Measurements from ENCODE around the gene FOXN1. TPM values are rescaled to one million over a fixed set of nuclear protein-coding genes. Genes with fewer than 3 reads are reported as not detected.
"Not testable (repeated sequence)": the region's sequence is repeated elsewhere in the genome, so short reads cannot be mapped to it uniquely, and the experiment has no call there.

Gene FOXN1, protein sequence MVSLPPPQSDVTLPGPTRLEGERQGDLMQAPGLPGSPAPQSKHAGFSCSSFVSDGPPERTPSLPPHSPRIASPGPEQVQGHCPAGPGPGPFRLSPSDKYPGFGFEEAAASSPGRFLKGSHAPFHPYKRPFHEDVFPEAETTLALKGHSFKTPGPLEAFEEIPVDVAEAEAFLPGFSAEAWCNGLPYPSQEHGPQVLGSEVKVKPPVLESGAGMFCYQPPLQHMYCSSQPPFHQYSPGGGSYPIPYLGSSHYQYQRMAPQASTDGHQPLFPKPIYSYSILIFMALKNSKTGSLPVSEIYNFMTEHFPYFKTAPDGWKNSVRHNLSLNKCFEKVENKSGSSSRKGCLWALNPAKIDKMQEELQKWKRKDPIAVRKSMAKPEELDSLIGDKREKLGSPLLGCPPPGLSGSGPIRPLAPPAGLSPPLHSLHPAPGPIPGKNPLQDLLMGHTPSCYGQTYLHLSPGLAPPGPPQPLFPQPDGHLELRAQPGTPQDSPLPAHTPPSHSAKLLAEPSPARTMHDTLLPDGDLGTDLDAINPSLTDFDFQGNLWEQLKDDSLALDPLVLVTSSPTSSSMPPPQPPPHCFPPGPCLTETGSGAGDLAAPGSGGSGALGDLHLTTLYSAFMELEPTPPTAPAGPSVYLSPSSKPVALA
- not detected for total RNA-seq
- total RNA-seq (2013), result not detected
- 0 to 0.08 (median 0) reads per million in 29 experiments for total RNA-seq

DNA sequence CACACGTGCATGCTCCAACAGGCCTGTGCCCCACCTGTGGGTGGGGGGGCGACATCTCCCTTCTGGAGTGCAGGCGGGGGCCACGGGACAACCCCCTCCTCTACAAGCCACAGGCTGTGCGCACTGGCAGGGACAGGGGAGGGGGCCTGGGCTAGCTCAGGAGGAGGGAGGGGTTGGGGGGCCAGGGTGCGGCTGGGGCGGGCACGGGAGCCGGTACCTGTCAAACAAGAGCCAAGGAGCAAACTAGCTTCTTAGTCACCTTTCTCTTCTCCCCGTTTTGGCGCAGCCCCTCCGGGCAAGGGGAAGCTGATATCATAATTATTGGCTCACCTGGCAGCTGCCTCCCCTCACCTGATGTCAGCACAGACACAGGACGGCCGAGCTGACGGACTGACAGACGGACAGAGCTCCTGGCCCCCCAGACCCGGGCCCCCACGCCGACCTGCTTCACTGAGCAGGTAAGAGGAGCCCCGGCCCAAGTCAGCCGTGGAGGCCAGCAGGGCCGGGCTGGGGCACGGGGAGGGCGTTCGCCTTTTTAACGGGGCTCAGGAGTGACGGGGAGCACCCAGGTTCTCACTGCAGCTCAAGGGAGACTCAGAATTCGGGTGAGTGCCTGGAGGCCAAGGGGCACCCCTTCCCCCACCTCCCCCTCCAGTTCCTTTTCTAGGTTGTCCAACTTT, at the start of gene FOXN1:
Gene FOXN1 (plus strand): TSS at position 363 of the 680 bp plus-strand sequence. CDS start 17,622 bp downstream, outside the sequence.
- H3K4me1 ChIP-seq (ENCODE audit: control insufficient read depth in 1 of 2, extremely low read depth in 1 of 2, insufficient read depth in 2 of 2, low read length in 2 of 2), result no peaks in the 10 kb centered on the region
- H3K4me3 Mint-ChIP-seq, result no peak within 1 kb of the TSS
- no peaks in the 10 kb centered on the region for H3K9me3 ChIP-seq
- H3K9me3 Mint-ChIP-seq, result no peaks in the 10 kb centered on the region
- H3K27me3 ChIP-seq (replicated peaks in 1 of 2; ENCODE audit: control insufficient read depth in 2 of 2, extremely low read depth in 1 of 2, insufficient read depth in 2 of 2, low read length in 1 of 2), result peaks cover 2 to 58% of the 10 kb centered on the region in 2 experiments
- ChIA-PET CTCF (interaction anchor here in 1 of 2 donors (0.5 kb wide), 1 partner anchor 17 kb away, joined by 3 read pairs; no protein-coding TSS in a partner anchor), POLR2A (no interaction called here)
- no peak within 1 kb of the TSS for H3K4me3 ChIP-seq (ENCODE audit: control insufficient read depth in 1 of 2, extremely low read depth in 1 of 2, low read length in 1 of 2)
- DNase-seq (no peak), ATAC-seq (replicated peaks in 1 of 4) (no peak)
- H3K36me3 ChIP-seq (ENCODE audit: control insufficient read depth in 2 of 2, extremely low read depth in 1 of 2, insufficient read depth in 1 of 2, low read length in 1 of 2), result no peaks in the 10 kb centered on the region
- H3K27me3 Mint-ChIP-seq, result peaks cover 27 to 41% of the 10 kb centered on the region in 2 donors
- no peak within 1 kb of the TSS for H3K27ac Mint-ChIP-seq
- no peaks in the 10 kb centered on the region for H3K4me1 Mint-ChIP-seq
- no peaks in the 10 kb centered on the region for H3K36me3 Mint-ChIP-seq
- 78% methylated on average over 16 of the region's 28 CpGs for WGBS (ENCODE audit: insufficient coverage)
- H3K27ac ChIP-seq (ENCODE audit: low read length), result no peak within 1 kb of the TSS

DNA sequence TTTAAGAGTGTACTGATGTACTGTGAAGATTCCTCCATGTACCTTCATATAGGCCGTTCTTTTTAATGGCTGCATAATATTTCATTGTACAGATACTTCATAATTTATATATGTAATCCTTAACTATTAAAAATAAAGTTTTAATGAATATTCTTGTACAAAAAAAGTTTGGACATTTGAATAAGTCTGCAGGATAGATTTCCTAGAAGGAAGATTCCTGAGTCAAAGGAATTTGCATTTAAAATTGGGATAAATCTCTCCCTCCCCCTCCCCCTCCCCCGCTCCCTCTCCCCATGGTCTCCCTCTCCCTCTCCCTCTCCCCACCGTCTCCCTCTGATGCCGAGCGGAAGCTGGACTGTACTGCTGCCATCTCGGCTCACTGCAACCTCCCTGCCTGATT, 48.3 kb upstream of the FOXN1 start:
- no peak for DNase-seq
- H3K9me3 Mint-ChIP-seq, result no peaks in the 10 kb centered on the region
- H3K27ac Mint-ChIP-seq, result no peak overlapping the region
- no peaks in the 10 kb centered on the region for H3K4me1 ChIP-seq (ENCODE audit: control insufficient read depth in 1 of 2, extremely low read depth in 1 of 2, insufficient read depth in 2 of 2, low read length in 2 of 2)
- H3K4me3 Mint-ChIP-seq, result no peak overlapping the region
- WGBS (ENCODE audit: insufficient coverage), result no CpG with 5 or more reads among the region's 6 CpGs
- H3K27ac ChIP-seq (ENCODE audit: low read length), result no peak overlapping the region
- H3K4me1 Mint-ChIP-seq, result no peaks in the 10 kb centered on the region
- H3K9me3 ChIP-seq, result no peaks in the 10 kb centered on the region
- H3K4me3 ChIP-seq (ENCODE audit: control insufficient read depth in 1 of 2, extremely low read depth in 1 of 2, low read length in 1 of 2), result no peak overlapping the region
- H3K27me3 Mint-ChIP-seq, result no peaks in the 10 kb centered on the region
- H3K27me3 ChIP-seq (replicated peaks in 1 of 2; ENCODE audit: control insufficient read depth in 2 of 2, extremely low read depth in 1 of 2, insufficient read depth in 2 of 2, low read length in 1 of 2), result no peaks in the 10 kb centered on the region
- ChIA-PET CTCF (no interaction called here), POLR2A (no interaction called here)
- H3K36me3 ChIP-seq (ENCODE audit: control insufficient read depth in 2 of 2, extremely low read depth in 1 of 2, insufficient read depth in 1 of 2, low read length in 1 of 2), result no peaks in the 10 kb centered on the region
- H3K36me3 Mint-ChIP-seq, result no peaks in the 10 kb centered on the region
- ATAC-seq (replicated peaks in 1 of 4), result no peak

DNA sequence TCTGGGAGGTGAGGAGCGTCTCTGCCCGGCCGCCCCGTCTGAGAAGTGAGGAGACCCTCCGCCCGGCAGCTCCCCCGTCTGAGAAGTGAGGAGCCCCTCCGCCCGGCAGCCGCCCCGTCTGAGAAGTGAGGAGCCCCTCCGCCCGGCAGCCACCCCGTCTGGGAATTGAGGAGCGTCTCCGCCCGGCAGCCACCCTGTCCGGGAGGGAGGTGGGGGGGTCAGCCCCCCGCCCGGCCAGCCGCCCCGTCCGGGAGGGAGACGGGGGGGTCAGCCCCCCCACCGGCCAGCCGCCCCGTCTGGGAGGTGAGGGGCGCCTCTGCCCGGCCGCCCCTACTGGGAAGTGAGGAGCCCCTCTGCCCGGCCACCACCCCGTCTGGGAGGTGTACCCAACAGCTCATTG, 47.3 kb upstream of the FOXN1 start:
- H3K9me3 ChIP-seq; H3K27me3 Mint-ChIP-seq; H3K27ac Mint-ChIP-seq; H3K27me3 ChIP-seq (replicated peaks in 1 of 2; ENCODE audit: control insufficient read depth in 2 of 2, extremely low read depth in 1 of 2, insufficient read depth in 2 of 2, low read length in 1 of 2); H3K4me1 ChIP-seq (ENCODE audit: control insufficient read depth in 1 of 2, extremely low read depth in 1 of 2, insufficient read depth in 2 of 2, low read length in 2 of 2); H3K36me3 ChIP-seq (ENCODE audit: control insufficient read depth in 2 of 2, extremely low read depth in 1 of 2, insufficient read depth in 1 of 2, low read length in 1 of 2); POLR2A ChIA-PET; H3K4me1 Mint-ChIP-seq; DNase-seq; H3K36me3 Mint-ChIP-seq; H3K27ac ChIP-seq (ENCODE audit: low read length); H3K4me3 ChIP-seq (ENCODE audit: control insufficient read depth in 1 of 2, extremely low read depth in 1 of 2, low read length in 1 of 2); H3K4me3 Mint-ChIP-seq; ATAC-seq (replicated peaks in 1 of 4); CTCF ChIA-PET; H3K9me3 Mint-ChIP-seq: not testable (repeated sequence)
- WGBS (ENCODE audit: insufficient coverage), result no CpG with 5 or more reads among the region's 32 CpGs

DNA sequence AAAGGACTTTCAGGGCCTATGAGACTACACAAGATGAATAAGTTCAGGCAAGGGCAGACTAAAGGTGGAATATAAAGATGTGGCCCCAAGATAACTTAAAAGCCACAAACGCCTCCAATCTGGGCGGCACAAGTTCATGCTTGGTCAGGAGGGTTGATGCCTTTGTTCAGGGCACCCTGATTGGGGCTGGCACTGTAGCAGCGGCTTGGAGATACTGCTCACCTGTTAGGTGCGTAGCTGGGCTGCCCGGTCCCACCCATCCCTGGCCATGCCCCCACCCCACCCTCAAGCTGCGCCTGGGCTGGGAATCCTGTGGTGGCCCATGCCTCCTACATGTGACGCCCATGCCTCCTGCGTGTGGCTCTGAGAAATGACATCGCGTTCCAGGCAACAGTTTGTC, 45.2 kb upstream of the FOXN1 start:
- Mint-ChIP-seq H3K4me3 (no peak overlapping the region), H3K27me3 (peaks cover 11 to 12% of the 10 kb centered on the region in 2 donors), H3K36me3 (no peaks in the 10 kb centered on the region), H3K27ac (no peak overlapping the region), H3K4me1 (no peaks in the 10 kb centered on the region), H3K9me3 (no peaks in the 10 kb centered on the region)
- H3K27ac ChIP-seq (ENCODE audit: low read length), result no peak overlapping the region
- H3K27me3 ChIP-seq (replicated peaks in 1 of 2; ENCODE audit: control insufficient read depth in 2 of 2, extremely low read depth in 1 of 2, insufficient read depth in 2 of 2, low read length in 1 of 2), result peaks cover 0 to 10% of the 10 kb centered on the region in 2 experiments
- H3K4me3 ChIP-seq (ENCODE audit: control insufficient read depth in 1 of 2, extremely low read depth in 1 of 2, low read length in 1 of 2), result no peak overlapping the region
- H3K9me3 ChIP-seq, result no peaks in the 10 kb centered on the region
- CTCF ChIA-PET, result interaction anchor here in 1 of 2 donors (0.6 kb wide), 1 partner anchor 27 kb away, joined by 3 read pairs; no protein-coding TSS in a partner anchor
- no peak for ATAC-seq (replicated peaks in 1 of 4)
- POLR2A ChIA-PET, result no interaction called here
- DNase-seq, result no peak
- 75% methylated on average over 4 of the region's 10 CpGs for WGBS (ENCODE audit: insufficient coverage)
- no peaks in the 10 kb centered on the region for H3K36me3 ChIP-seq (ENCODE audit: control insufficient read depth in 2 of 2, extremely low read depth in 1 of 2, insufficient read depth in 1 of 2, low read length in 1 of 2)
- H3K4me1 ChIP-seq (ENCODE audit: control insufficient read depth in 1 of 2, extremely low read depth in 1 of 2, insufficient read depth in 2 of 2, low read length in 2 of 2), result no peaks in the 10 kb centered on the region

DNA sequence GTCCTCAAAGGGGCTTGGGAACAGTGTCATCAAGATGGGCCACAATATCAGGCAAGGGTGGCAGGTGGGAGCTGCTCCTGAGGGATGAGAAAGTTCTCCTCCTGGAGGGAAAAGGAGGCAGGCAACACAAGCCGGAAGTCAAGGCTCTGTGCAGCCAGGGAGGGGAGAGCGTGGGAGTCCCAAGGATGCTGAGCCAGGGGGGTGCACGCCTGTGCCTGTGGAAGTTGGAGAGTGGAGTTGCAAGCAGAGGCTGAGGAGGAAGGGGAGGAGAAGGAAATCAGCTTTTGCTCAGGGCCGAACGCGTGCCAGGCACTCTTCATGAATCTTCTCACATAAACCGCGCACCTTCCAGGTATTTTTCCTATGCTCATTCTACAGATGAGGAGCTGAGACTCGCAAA, 40.1 kb upstream of the FOXN1 start:
- H3K27me3 Mint-ChIP-seq, result peaks cover 16 to 17% of the 10 kb centered on the region in 2 donors
- H3K9me3 ChIP-seq, result no peaks in the 10 kb centered on the region
- no peaks in the 10 kb centered on the region for H3K36me3 ChIP-seq (ENCODE audit: control insufficient read depth in 2 of 2, extremely low read depth in 1 of 2, insufficient read depth in 1 of 2, low read length in 1 of 2)
- CTCF ChIA-PET, result no interaction called here
- H3K27ac Mint-ChIP-seq, result no peak overlapping the region
- H3K27me3 ChIP-seq (replicated peaks in 1 of 2; ENCODE audit: control insufficient read depth in 2 of 2, extremely low read depth in 1 of 2, insufficient read depth in 2 of 2, low read length in 1 of 2), result peaks cover 0 to 19% of the 10 kb centered on the region in 2 experiments
- H3K4me3 Mint-ChIP-seq, result no peak overlapping the region
- ATAC-seq (replicated peaks in 1 of 4), result no peak
- H3K27ac ChIP-seq (ENCODE audit: low read length), result no peak overlapping the region
- no peaks in the 10 kb centered on the region for H3K9me3 Mint-ChIP-seq
- 100% methylated on average over 1 of the region's 9 CpGs for WGBS (ENCODE audit: insufficient coverage)
- no peaks in the 10 kb centered on the region for H3K4me1 ChIP-seq (ENCODE audit: control insufficient read depth in 1 of 2, extremely low read depth in 1 of 2, insufficient read depth in 2 of 2, low read length in 2 of 2)
- POLR2A ChIA-PET, result no interaction called here
- H3K4me3 ChIP-seq (ENCODE audit: control insufficient read depth in 1 of 2, extremely low read depth in 1 of 2, low read length in 1 of 2), result no peak overlapping the region
- H3K36me3 Mint-ChIP-seq, result no peaks in the 10 kb centered on the region
- peaks cover 0 to 14% (median 0%) of the 10 kb centered on the region in 3 donors for H3K4me1 Mint-ChIP-seq
- DNase-seq, result no peak

DNA sequence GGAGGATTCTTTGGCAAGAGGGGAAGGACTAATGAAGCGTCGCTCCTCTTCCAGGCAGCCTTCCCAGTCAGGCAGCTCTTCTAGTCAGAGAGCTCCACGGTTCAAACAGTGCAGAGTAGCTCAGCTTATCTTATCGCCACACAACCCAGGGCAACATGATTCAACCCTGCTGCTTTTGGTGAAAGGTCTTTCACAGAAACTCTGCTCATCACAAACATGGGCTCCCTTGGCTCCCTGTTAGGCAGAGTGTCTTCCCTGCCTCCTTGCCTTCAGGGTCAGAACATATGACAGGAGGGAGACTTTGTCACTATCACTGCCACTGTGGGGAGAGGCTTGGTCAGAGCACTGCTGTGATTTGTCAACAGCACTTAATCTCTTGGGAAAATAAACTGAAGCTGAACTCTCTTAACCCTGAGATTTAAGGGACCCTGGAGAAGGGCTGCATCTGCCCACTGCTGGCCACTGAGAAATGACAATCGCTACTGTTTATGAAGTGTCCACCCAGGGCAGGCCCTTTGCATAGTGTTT, 39.6 kb upstream of the FOXN1 start:
- Mint-ChIP-seq H3K9me3 (no peaks in the 10 kb centered on the region), H3K36me3 (no peaks in the 10 kb centered on the region), H3K27me3 (peaks cover 16 to 17% of the 10 kb centered on the region in 2 donors), H3K4me1 (peaks cover 0 to 14% (median 0%) of the 10 kb centered on the region in 3 donors), H3K4me3 (no peak overlapping the region), H3K27ac (no peak overlapping the region)
- POLR2A ChIA-PET, result no interaction called here
- no peak for ATAC-seq (replicated peaks in 1 of 4)
- Histone ChIP-seq H3K36me3 (ENCODE audit: control insufficient read depth in 2 of 2, extremely low read depth in 1 of 2, insufficient read depth in 1 of 2, low read length in 1 of 2) (no peaks in the 10 kb centered on the region), H3K9me3 (no peaks in the 10 kb centered on the region), H3K4me3 (ENCODE audit: control insufficient read depth in 1 of 2, extremely low read depth in 1 of 2, low read length in 1 of 2) (no peak overlapping the region), H3K4me1 (ENCODE audit: control insufficient read depth in 1 of 2, extremely low read depth in 1 of 2, insufficient read depth in 2 of 2, low read length in 2 of 2) (no peaks in the 10 kb centered on the region), H3K27me3 (replicated peaks in 1 of 2; ENCODE audit: control insufficient read depth in 2 of 2, extremely low read depth in 1 of 2, insufficient read depth in 2 of 2, low read length in 1 of 2) (peaks cover 0 to 19% of the 10 kb centered on the region in 2 experiments), H3K27ac (ENCODE audit: low read length) (no peak overlapping the region)
- WGBS (ENCODE audit: insufficient coverage), result 75% methylated on average over 2 of the region's 5 CpGs
- CTCF ChIA-PET, result no interaction called here
- DNase-seq, result no peak

Measured in T-cell (primary cell).